Small intestine (tissue), 7 donors: ENCODE data around the gene CTNND2. TPM values are rescaled to one million over a fixed set of nuclear protein-coding genes. Genes with fewer than 3 reads are reported as not detected.
"Not testable (repeated sequence)": the region's sequence is repeated elsewhere in the genome, so short reads cannot be mapped to it uniquely, and the experiment has no call there.

Experiments used
- DNase-seq, 2 donors: peaks; one replicate each; pipeline versions ENCODE4 v3.0.0 to v3.0.0-alpha.2; 2013
- FAIRE-seq: peaks from 2 replicates; lab custom pipeline; 2012; peaks lifted over from hg19 to GRCh38; lab: Jason Lieb, UNC
- H3K27ac ChIP-seq, 3 donors: one replicate each; pipeline ENCODE4 v1.5.1; 2013; ENCODE audit warnings: low read length in 2 of 3, mild to moderate bottlenecking in 2 of 3, control low read depth in 1 of 3, inconsistent platforms in 1 of 3, low read depth in 1 of 3, moderate library complexity in 1 of 3
- H3K27me3 ChIP-seq, 3 donors: one replicate each; pipeline ENCODE4 v1.6.1; 2013; ENCODE audit warnings: low read length in 3 of 3, inconsistent platforms in 1 of 3; ENCODE audit not compliant: control insufficient read depth in 3 of 3, insufficient read depth in 3 of 3
- H3K36me3 ChIP-seq, 3 donors: one replicate each; pipeline ENCODE4 v1.6.1; 2013; ENCODE audit warnings: low read length in 3 of 3, inconsistent platforms in 1 of 3, low read depth in 1 of 3, mild to moderate bottlenecking in 1 of 3, moderate library complexity in 1 of 3; ENCODE audit not compliant: control insufficient read depth in 3 of 3, insufficient read depth in 2 of 3
- H3K4me1 ChIP-seq, 3 donors: one replicate each; pipeline ENCODE4 v1.6.1; 2013; ENCODE audit warnings: low read length in 2 of 3, inconsistent platforms in 1 of 3, low read depth in 1 of 3, mild to moderate bottlenecking in 1 of 3, moderate library complexity in 1 of 3; ENCODE audit not compliant: control insufficient read depth in 3 of 3, insufficient read depth in 2 of 3
- H3K4me3 ChIP-seq, 3 donors: one replicate each; pipeline ENCODE4 v1.5.1; 2013; ENCODE audit warnings: low read length in 3 of 3, control low read depth in 1 of 3, inconsistent platforms in 1 of 3, low read depth in 1 of 3, mild to moderate bottlenecking in 1 of 3, moderate library complexity in 1 of 3
- H3K9me3 ChIP-seq, 2 donors: one replicate each; pipeline ENCODE4 v1.6.1; 2013; ENCODE audit warnings: low read depth in 1 of 2, low read length in 1 of 2; ENCODE audit not compliant: control insufficient read depth in 2 of 2, insufficient read depth in 1 of 2
- WGBS, 3 donors: extraction: QIAGEN DNeasy Blood & Tissue Kit; methylation state at CpG; one replicate each; pipeline ENCODE4 v1.1.7; 2013; 5-methylcytosine and 5-hydroxymethylcytosine counted together
- polyA plus RNA-seq, 4 donors: library from polyadenylated mRNA; stranded (reverse) in 3 of 4; unstranded in 1 of 4; fragments of 200-250 nt in 3 of 4; fragments of 120-200 nt in 1 of 4; gene quantifications; one replicate each; pipeline versions ENCODE4 v1.2.1 to v1.2.3, GENCODE V29; 2013
- donor health status: healthy with polysubstance abuse.
- donor health status: control.
- donor health status: control.
- donor health status: Bipolar disorder and iron deficiency.
- donor health status: healthy.

Gene CTNND2
- polyA plus RNA-seq, 4 donors = 1.1 to 3.0 TPM; not detected in 2

GRCh38 chr5:11426442-11426841 lies 477.8 kb downstream of the CTNND2 start:
- 73 to 84% (median 76%) methylated on average over 5 of the region's 5 CpGs for WGBS, 3 donors
- DNase-seq (no peak), FAIRE-seq (no peak)
- H3K4me1 ChIP-seq = no peaks in the 10 kb centered on the region
- H3K27ac ChIP-seq = no peak overlapping the region
- H3K4me3 ChIP-seq = no peak overlapping the region
- H3K27me3 ChIP-seq = no peaks in the 10 kb centered on the region
- H3K9me3 ChIP-seq = no peaks in the 10 kb centered on the region
- H3K36me3 ChIP-seq = no peaks in the 10 kb centered on the region

- Histone ChIP-seq H3K27ac (no peak overlapping the region), H3K4me3 (no peak overlapping the region), H3K27me3 (no peaks in the 10 kb centered on the region), H3K4me1 (no peaks in the 10 kb centered on the region), H3K36me3 (no peaks in the 10 kb centered on the region), H3K9me3 (no peaks in the 10 kb centered on the region)
- 57 to 88% (median 85%) methylated on average over 6 of the region's 6 CpGs for WGBS, 3 donors
- no peak for FAIRE-seq
- no peak for DNase-seq
Measured at GRCh38 chr5:11422342-11422741, 481.9 kb downstream of the CTNND2 start.

GRCh38 chr5:11420969-11421368 lies 483.3 kb downstream of the CTNND2 start:
- 83 to 88% (median 87%) methylated on average over 2 of the region's 2 CpGs for WGBS, 3 donors
- Histone ChIP-seq H3K27ac (no peak overlapping the region), H3K4me1 (no peaks in the 10 kb centered on the region), H3K9me3 (no peaks in the 10 kb centered on the region), H3K27me3 (no peaks in the 10 kb centered on the region), H3K4me3 (no peak overlapping the region), H3K36me3 (no peaks in the 10 kb centered on the region)
- FAIRE-seq (no peak), DNase-seq (no peak)

DNA sequence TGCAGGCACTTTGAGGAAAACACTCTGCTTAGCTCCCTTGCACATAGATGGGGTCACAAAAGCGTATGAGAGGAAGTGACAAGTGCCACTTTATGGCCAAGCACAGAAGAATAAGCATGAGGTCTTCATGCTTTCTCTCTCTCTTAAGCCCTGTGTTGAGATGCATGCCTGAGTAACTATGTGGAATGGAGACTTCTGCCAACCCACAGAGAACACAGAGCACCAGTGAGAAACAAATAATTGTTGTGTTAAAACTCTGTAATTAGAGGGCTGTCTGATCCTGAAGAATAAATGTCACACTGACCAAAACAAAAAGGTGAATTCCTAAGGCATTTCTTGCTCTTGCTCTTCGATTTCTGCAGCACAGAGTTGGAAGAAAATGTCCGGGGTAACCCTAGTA lies 488.5 kb downstream of the CTNND2 start:
- FAIRE-seq (no peak), DNase-seq (no peak)
- WGBS, 3 donors = 28 to 44% (median 33%) methylated on average over 3 of the region's 3 CpGs
- Histone ChIP-seq H3K27me3 (no peaks in the 10 kb centered on the region), H3K4me1 (no peaks in the 10 kb centered on the region), H3K27ac (no peak overlapping the region), H3K36me3 (no peaks in the 10 kb centered on the region), H3K4me3 (no peak overlapping the region), H3K9me3 (no peaks in the 10 kb centered on the region)

GRCh38 chr5:11414732-11415131 lies 489.5 kb downstream of the CTNND2 start:
- not testable (repeated sequence) for H3K4me1 ChIP-seq, FAIRE-seq, H3K27ac ChIP-seq, DNase-seq, H3K36me3 ChIP-seq, H3K4me3 ChIP-seq, H3K9me3 ChIP-seq, H3K27me3 ChIP-seq
- WGBS, 3 donors = 94 to 97% (median 96%) methylated on average over 1 of the region's 1 CpG

GRCh38 chr5:11411621-11412020 lies 492.6 kb downstream of the CTNND2 start:
- H3K4me3 ChIP-seq = no peak overlapping the region
- DNase-seq (no peak), FAIRE-seq (no peak)
- no peaks in the 10 kb centered on the region for H3K4me1 ChIP-seq
- no peaks in the 10 kb centered on the region for H3K9me3 ChIP-seq
- H3K36me3 ChIP-seq = no peaks in the 10 kb centered on the region
- 90 to 97% (median 93%) methylated on average over 2 of the region's 2 CpGs for WGBS, 3 donors
- H3K27me3 ChIP-seq = no peaks in the 10 kb centered on the region
- no peak overlapping the region for H3K27ac ChIP-seq

GRCh38 chr5:11407556-11408145 lies 496.6 kb downstream of the CTNND2 start:
- DNase-seq = no peak
- WGBS, 3 donors = 85 to 89% (median 87%) methylated on average over 5 of the region's 5 CpGs

GRCh38 chr5:11400316-11400715 lies 503.9 kb downstream of the CTNND2 start:
- WGBS, 3 donors = 69 to 92% (median 77%) methylated on average over 2 of the region's 2 CpGs
- H3K27me3 ChIP-seq = peaks cover 0 to 3% (median 0%) of the 10 kb centered on the region in 3 donors
- DNase-seq (no peak), FAIRE-seq (no peak)
- H3K36me3 ChIP-seq = no peaks in the 10 kb centered on the region
- no peaks in the 10 kb centered on the region for H3K4me1 ChIP-seq
- no peaks in the 10 kb centered on the region for H3K9me3 ChIP-seq
- H3K27ac ChIP-seq = no peak overlapping the region
- no peak overlapping the region for H3K4me3 ChIP-seq

More at GRCh38 chr5:11407556-11408145, 496.6 kb downstream of the CTNND2 start:
- no peaks in the 10 kb centered on the region for H3K36me3 ChIP-seq
- H3K27ac ChIP-seq = no peak overlapping the region
- H3K4me1 ChIP-seq = no peaks in the 10 kb centered on the region
- H3K27me3 ChIP-seq = no peaks in the 10 kb centered on the region
- H3K4me3 ChIP-seq = no peak overlapping the region
- no peak for FAIRE-seq
- no peaks in the 10 kb centered on the region for H3K9me3 ChIP-seq

DNA sequence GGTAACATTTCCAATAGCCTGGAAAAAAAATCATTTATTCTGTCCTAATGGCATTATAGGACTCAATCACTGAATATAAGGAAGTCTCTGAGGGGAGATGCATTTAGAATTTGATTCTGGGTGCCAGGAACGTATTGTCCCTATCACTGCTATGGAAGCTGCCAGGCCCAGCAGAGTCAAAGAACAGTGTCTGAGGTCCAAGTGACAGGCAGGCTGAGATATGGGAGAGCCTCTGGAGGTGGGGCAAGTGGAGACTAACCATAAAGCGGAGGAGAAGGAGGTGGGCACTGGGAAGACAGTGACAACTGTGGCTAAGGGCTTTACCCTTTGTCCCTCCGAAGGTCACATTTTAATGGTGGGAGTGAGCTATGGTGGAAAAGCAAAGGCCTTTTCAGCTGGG lies 505.5 kb downstream of the CTNND2 start:
- no peak overlapping the region for H3K27ac ChIP-seq
- DNase-seq (no peak), FAIRE-seq (no peak)
- H3K4me1 ChIP-seq = no peaks in the 10 kb centered on the region
- peaks cover 0 to 5% (median 0%) of the 10 kb centered on the region in 3 donors for H3K27me3 ChIP-seq
- 70 to 79% (median 76%) methylated on average over 3 of the region's 3 CpGs for WGBS, 3 donors
- no peak overlapping the region for H3K4me3 ChIP-seq
- H3K9me3 ChIP-seq = no peaks in the 10 kb centered on the region
- no peaks in the 10 kb centered on the region for H3K36me3 ChIP-seq
